ENCODE measurements around the gene SMPD3.

Gene SMPD3

GRCh38 chr16:68470461-68471150, 22.3 kb upstream of the SMPD3 start:
- no peak for DNase-seq

GRCh38 chr16:68469796-68470460, 21.6 kb upstream of the SMPD3 start:
- no peak for DNase-seq

GRCh38 chr16:68468842-68469241, 20.5 kb upstream of the SMPD3 start:
- no peak for DNase-seq

- DNase-seq, result no peak
These were observed 17.9 kb upstream of the SMPD3 start for GRCh38 chr16:68466174-68466573.

- no peak for DNase-seq
These were observed 15.6 kb upstream of the SMPD3 start for GRCh38 chr16:68463904-68464303.

- no peak for DNase-seq
These were observed 11.8 kb upstream of the SMPD3 start for GRCh38 chr16:68460067-68460466.

- no peak for DNase-seq
These were observed 11.1 kb upstream of the SMPD3 start for GRCh38 chr16:68459457-68459856.

GRCh38 chr16:68458551-68458950, 10.2 kb upstream of the SMPD3 start:
- no peak for DNase-seq

GRCh38 chr16:68458101-68458500, 9.8 kb upstream of the SMPD3 start:
- no peak for DNase-seq

- no peak for DNase-seq
These were observed 7.3 kb upstream of the SMPD3 start for GRCh38 chr16:68455631-68456030.

GRCh38 chr16:68454920-68455435, 6.7 kb upstream of the SMPD3 start:
- no peak for DNase-seq

- DNase-seq, result no peak
These were observed 5.5 kb upstream of the SMPD3 start for GRCh38 chr16:68453816-68454215.

GRCh38 chr16:68452176-68452575, 3.9 kb upstream of the SMPD3 start:
- no peak for DNase-seq

- no peak for DNase-seq
These were observed 3.4 kb upstream of the SMPD3 start for GRCh38 chr16:68451676-68452075.

- DNase-seq, result no peak
These were observed 2.5 kb upstream of the SMPD3 start for GRCh38 chr16:68450741-68451255.

GRCh38 chr16:68447653-68448359, 502 bp downstream of the SMPD3 start:
- peak; percentile 33 to 58 for DNase-seq

- DNase-seq, result peak in 1 of 2 experiments; percentile 35
These were observed 1.3 kb downstream of the SMPD3 start for GRCh38 chr16:68446681-68447652.

- DNase-seq, result peak; percentile 43 to 84
These were observed 2.9 kb downstream of the SMPD3 start for GRCh38 chr16:68445458-68445857.

GRCh38 chr16:68444056-68444657, 4.2 kb downstream of the SMPD3 start:
- DNase-seq, result no peak

- DNase-seq, result peak in 1 of 2 experiments; percentile 35
These were observed 11.7 kb downstream of the SMPD3 start for GRCh38 chr16:68436581-68436980.

- DNase-seq, result no peak
These were observed 13.6 kb downstream of the SMPD3 start for GRCh38 chr16:68434624-68435210.
